ENCODE measurements around the gene ARHGAP22. TPM values are rescaled to one million over a fixed set of nuclear protein-coding genes. Genes with fewer than 3 reads are reported as not detected.

The ARHGAP22 gene
- total RNA-seq, 1 donor from 2014 or later: 5.2 TPM

GRCh38 chr10:48496831-48497779 lies 107.8 kb downstream of the ARHGAP22 start:
- intact Hi-C loops (cut with DNase I): no loop called here
- ATAC-seq (ENCODE audit: poor library complexity): peak; percentile 76

GRCh38 chr10:48496105-48496830 lies 108.6 kb downstream of the ARHGAP22 start:
- ATAC-seq (ENCODE audit: poor library complexity) (no peak), DNase-seq (no peak)
- intact Hi-C loops (cut with DNase I): no loop called here

More at GRCh38 chr10:48496831-48497779, 107.8 kb downstream of the ARHGAP22 start:
- DNase-seq: no peak

GRCh38 chr10:48495282-48496045 lies 109.4 kb downstream of the ARHGAP22 start:
- intact Hi-C loops (cut with DNase I): no loop called here
- DNase-seq (no peak), ATAC-seq (ENCODE audit: poor library complexity) (no peak)

GRCh38 chr10:48494611-48495010 lies 110.3 kb downstream of the ARHGAP22 start:
- ATAC-seq (ENCODE audit: poor library complexity) (no peak), DNase-seq (no peak)
- intact Hi-C loops (cut with DNase I): no loop called here

GRCh38 chr10:48494073-48494472 lies 110.8 kb downstream of the ARHGAP22 start:
- DNase-seq (no peak), ATAC-seq (ENCODE audit: poor library complexity) (no peak)
- intact Hi-C loops (cut with DNase I): no loop called here

GRCh38 chr10:48493083-48493871 lies 111.6 kb downstream of the ARHGAP22 start:
- DNase-seq (peak; percentile 66), ATAC-seq (ENCODE audit: poor library complexity) (peak; percentile 60)
- intact Hi-C loops (cut with DNase I): no loop called here

- no peak for DNase-seq
These were observed 112.7 kb downstream of the ARHGAP22 start for GRCh38 chr10:48492201-48492600.

GRCh38 chr10:48491392-48492139 lies 113.3 kb downstream of the ARHGAP22 start:
- DNase-seq: no peak
- intact Hi-C loops (cut with DNase I): no loop called here
- ATAC-seq (ENCODE audit: poor library complexity): no peak

More at GRCh38 chr10:48492201-48492600, 112.7 kb downstream of the ARHGAP22 start:
- no peak for ATAC-seq (ENCODE audit: poor library complexity)
- intact Hi-C loops (cut with DNase I): no loop called here

- ATAC-seq (ENCODE audit: poor library complexity) (no peak), DNase-seq (no peak)
- intact Hi-C loops (cut with DNase I): no loop called here
These were observed 113.9 kb downstream of the ARHGAP22 start for GRCh38 chr10:48490946-48491345.

- DNase-seq: no peak
- intact Hi-C loops (cut with DNase I): no loop called here
- no peak for ATAC-seq (ENCODE audit: poor library complexity)
These were observed 114.3 kb downstream of the ARHGAP22 start for GRCh38 chr10:48490571-48490940.

- intact Hi-C loops (cut with DNase I): no loop called here
- DNase-seq (no peak), ATAC-seq (ENCODE audit: poor library complexity) (no peak)
These were observed 115.8 kb downstream of the ARHGAP22 start for GRCh38 chr10:48489099-48489498.

GRCh38 chr10:48487244-48487643 lies 117.6 kb downstream of the ARHGAP22 start:
- no peak for ATAC-seq (ENCODE audit: poor library complexity)
- intact Hi-C loops (cut with DNase I): no loop called here
- DNase-seq: no peak

- DNase-seq (no peak), ATAC-seq (ENCODE audit: poor library complexity) (no peak)
- intact Hi-C loops (cut with DNase I): no loop called here
These were observed 119.2 kb downstream of the ARHGAP22 start for GRCh38 chr10:48485711-48486110.

GRCh38 chr10:48484911-48485310 lies 120.0 kb downstream of the ARHGAP22 start:
- intact Hi-C loops (cut with DNase I): no loop called here
- ATAC-seq (ENCODE audit: poor library complexity) (no peak), DNase-seq (no peak)

GRCh38 chr10:48482207-48482606 lies 122.7 kb downstream of the ARHGAP22 start:
- intact Hi-C loops (cut with DNase I): no loop called here
- no peak for ATAC-seq (ENCODE audit: poor library complexity)

GRCh38 chr10:48481385-48481784 lies 123.5 kb downstream of the ARHGAP22 start:
- intact Hi-C loops (cut with DNase I): no loop called here
- no peak for ATAC-seq (ENCODE audit: poor library complexity)

More at GRCh38 chr10:48482207-48482606, 122.7 kb downstream of the ARHGAP22 start:
- DNase-seq: no peak

More at GRCh38 chr10:48481385-48481784, 123.5 kb downstream of the ARHGAP22 start:
- DNase-seq: no peak

Measured in Right ventricle myocardium superior (tissue), 1 donor.